G401.6 (cell line): Measurements from ENCODE around the gene MBIP.
"Not testable (repeated sequence)": the region's sequence is repeated elsewhere in the genome, so short reads cannot be mapped to it uniquely, and the experiment has no call there.

Source experiments
- FAIRE-seq: peaks from 2 replicates; lab custom pipeline; 2012; peaks lifted over from hg19 to GRCh38; lab: Jason Lieb, UNC

Gene MBIP, protein sequence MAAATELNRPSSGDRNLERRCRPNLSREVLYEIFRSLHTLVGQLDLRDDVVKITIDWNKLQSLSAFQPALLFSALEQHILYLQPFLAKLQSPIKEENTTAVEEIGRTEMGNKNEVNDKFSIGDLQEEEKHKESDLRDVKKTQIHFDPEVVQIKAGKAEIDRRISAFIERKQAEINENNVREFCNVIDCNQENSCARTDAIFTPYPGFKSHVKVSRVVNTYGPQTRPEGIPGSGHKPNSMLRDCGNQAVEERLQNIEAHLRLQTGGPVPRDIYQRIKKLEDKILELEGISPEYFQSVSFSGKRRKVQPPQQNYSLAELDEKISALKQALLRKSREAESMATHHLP

DNA sequence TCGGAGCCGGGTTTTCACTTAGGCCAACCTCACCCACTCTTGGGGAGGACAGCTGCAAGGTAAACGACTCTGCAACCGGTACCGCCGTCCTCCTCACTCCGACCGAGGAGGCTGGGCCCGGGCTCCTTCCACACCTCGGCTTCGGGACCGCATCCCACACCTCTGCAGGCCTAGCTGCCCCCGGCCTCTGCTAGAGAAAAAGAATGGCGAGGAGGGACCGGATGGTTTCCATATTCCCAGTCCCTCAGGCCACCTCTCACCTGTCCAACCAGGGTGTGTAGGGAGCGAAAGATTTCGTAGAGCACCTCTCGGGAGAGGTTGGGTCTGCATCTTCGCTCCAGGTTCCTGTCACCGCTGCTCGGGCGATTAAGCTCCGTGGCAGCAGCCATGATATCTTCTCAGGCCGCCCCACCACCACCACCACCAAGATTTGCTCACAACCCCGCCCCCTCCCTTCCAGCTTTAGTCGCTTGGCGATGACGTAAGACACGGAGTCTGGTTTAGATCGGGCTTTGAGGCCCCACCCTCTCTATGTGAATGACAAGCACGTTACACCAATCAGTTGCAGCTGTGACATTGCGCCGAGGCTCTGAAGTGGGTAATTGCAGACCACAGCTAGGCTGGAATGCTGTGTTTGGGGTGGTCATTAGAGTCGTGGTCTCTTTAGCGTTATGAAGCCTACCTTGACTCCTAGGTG is at the start of gene MBIP:
Gene MBIP (minus strand): TSS at position 438 of the 697 bp plus-strand sequence. CDS start 49 bp downstream, at position 389.
- FAIRE-seq = peak; percentile 92

GRCh38 chr14:36367985-36368774 is 47.7 kb upstream of the MBIP start:
- no peak for FAIRE-seq

- FAIRE-seq = no peak
Measured at GRCh38 chr14:36365766-36366165, 45.3 kb upstream of the MBIP start.

DNA sequence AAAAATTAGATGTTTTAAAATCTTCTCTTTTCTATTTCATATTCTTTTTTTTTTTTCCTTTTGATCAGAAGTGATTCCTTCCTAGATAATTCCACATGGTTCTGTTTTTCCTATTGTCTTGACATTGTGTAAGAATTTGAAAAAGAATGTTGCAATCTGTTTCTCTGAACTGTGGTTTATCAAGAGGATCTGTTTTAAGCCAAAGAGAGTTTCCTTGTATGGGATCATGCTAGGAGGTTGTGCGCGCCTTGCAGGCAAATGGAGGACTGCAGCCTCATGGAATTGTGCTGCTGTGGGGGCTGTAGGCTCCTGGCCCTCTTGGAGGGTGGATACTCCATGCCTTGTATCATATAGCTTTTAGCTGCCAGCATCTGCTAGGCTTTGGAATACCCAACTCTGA is 43.3 kb upstream of the MBIP start:
- FAIRE-seq = no peak

DNA sequence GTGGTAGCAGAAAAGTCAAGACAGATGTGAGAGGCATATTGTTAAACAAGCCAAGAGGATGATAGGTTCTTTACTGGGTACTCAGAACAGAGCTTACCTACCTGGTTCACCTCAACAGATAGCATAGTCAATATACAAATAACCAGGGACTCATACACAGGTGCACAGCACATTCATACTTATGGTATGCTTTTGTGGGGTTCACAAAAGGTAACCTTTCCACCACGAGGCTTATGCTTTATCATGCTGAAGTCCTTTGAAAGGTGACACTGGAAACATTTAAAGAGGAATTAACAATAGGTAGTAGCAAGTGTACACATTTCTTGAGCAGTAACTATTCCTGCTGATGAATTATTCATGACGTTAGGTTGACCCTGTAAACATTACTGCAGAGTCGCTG is 42.2 kb upstream of the MBIP start:
- FAIRE-seq = no peak

DNA sequence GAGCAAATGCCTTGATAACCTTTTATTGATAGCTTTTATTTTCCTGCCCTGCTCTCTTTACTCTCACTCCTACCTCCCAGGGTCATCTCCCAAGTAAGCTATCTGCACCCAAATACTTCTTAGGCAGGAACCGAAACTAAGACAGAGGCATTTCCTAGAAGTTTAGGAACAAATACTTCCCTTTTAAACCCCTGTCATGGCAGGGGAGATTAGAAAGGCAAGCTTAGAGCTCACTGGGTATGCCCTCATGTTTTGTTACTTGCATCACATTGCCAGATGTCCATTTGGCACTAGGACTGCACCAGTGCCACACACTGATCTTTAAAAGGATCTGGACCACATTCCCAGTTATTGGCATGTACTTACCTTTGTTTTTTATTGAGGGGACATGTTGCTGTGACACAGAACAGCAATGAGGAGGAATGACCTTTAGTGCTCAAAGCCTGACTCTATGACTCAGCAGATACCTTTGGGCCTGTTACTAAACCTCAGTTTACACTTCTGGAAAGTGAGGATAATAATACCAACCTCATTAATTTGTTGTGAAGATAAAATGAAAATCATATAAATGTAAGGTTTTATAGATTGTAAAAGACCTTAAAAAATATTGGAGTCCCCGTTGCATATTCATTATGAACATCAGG is 40.9 kb upstream of the MBIP start:
- FAIRE-seq = no peak

DNA sequence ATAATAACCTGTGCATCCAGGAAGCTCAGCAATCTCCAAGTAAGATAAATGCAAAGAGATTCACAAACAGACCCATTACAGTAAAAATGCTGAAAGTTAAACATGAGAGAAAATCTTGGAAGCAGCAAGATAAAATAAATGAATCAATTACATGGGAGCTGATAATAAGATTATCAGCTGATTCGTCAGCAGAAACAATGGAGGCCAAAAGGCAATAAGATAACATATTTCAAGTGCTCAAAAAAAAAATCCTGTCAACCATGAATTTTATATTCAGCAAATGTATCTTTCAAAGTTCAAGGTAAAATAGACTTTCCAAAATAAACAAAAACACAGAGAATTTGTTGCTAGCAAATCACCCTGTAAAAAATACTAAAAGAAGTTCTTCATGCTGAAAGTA is 36.4 kb upstream of the MBIP start:
- FAIRE-seq = no peak

- FAIRE-seq = no peak
Measured at GRCh38 chr14:36346052-36346451, 25.6 kb upstream of the MBIP start.

- no peak for FAIRE-seq
Measured at GRCh38 chr14:36344211-36344610, 23.8 kb upstream of the MBIP start.

DNA sequence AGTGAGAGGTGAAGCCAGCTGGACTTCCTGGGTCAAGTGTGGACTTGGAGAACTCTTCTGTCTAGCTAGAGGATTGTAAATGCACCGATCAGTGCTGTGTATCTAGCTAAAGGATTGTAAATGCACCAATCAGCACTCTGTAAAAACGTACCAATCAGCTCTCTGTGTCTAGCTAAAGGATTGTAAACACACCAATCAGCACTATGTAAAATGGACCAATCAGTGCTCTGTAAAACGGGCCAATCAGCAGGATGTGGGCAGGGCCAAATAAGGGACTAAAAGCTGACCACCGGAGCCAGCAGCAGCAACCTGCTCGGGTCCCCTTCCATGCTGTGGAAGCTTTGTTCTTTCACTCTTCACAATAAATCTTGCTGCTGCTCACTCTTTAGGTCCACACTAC is 21.4 kb upstream of the MBIP start:
- FAIRE-seq = not testable (repeated sequence)

DNA sequence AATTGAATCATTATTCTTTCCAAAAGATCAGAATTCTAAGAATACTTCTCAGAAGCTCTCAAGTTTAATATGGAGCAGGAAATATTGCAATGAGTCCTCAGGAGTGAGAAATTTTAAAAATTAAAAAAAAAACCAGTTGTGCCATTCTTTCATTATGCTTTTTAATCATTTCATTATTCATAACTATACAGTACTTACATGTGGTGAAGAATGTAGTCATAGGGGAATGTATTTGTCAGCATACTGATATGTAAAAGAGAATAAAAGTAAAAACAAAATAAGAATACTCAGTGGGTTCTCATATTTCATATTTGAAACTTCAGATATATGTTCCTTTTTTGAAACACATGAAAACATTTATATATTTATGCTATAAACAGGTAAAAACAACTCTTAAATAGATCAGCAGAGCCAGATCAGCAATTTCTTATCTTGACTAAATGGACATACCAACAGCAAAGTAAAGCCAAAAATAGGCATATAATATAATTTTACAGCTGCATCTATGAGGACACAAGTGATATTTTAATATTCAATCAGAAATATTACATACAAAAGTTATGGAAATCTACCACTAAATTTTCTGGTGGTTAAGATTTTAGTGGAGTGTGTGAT is 19.9 kb upstream of the MBIP start:
- FAIRE-seq = no peak

DNA sequence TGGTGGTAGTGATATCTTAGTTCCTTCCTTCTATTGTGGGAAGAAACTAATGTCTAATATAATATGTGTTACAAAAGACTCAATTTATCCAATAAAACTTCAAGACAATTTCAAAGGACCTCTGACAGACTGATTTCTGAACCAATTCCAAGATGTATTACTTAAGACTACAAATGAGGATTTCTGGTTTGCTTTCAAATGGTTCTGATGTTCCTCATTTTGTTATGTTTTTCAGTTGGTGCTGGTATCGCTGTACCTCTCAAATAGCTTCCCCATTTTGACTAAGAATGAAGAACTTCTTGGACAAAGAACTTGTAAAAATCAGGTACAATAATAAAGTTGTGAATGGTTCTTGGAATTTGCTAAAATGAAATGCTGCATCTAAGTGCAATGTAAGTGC is 19.4 kb upstream of the MBIP start:
- FAIRE-seq = no peak

DNA sequence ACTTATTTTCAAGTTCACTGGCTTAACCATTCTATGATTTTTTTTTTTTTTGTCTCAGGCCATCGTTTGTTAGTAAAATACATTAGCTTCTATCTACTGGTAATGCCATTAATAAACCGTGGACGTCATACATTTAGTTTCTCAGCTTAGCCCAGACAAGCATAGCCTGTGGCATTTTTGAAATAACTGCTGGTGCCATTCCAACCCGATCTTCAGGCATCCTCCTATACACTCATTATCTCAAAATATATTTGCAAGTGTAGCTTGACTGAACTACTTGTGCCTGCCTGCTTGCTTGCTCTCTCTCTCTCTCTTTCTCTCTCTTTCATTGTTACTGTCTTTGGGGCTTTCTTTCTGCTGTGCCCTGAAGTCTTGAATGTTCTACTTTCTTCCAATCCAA is 12.7 kb upstream of the MBIP start:
- FAIRE-seq = no peak

DNA sequence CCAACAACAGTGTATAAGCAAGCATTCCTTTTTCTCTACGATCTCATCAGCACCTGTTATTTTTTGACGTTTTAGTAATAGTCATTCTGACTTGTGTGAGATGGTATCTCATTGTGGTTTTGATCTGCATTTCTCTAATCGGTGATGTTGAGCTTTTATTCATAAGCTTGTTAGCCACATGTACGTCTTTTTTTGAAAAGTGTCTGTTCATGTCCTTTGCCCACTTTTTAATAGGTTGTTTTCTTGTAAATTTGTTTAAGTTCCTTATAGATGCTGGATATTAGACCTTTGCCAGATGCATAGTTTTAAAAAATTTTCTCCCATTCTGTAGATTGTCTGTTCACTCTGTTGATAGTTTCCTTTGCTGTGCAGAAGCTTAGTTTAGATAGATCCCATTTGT is 7.1 kb upstream of the MBIP start:
- FAIRE-seq = not testable (repeated sequence)

DNA sequence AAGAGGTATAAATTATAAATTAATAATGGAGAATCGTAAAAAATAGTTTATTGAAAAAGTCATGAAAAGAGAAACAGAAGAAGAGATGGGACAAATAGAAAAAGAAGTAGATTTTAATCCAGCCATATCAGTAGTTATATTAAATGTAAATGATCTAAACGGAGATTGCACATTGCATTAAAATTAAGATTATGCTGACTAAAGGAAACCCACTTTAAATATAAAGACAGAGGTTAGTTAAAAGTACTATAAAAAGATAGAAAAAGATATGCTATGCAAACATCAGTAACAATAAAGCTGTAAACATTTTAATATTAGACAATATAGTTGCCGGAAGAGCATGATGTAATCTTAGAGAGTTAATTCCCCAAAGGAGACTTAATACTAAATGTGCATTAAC is 5.4 kb upstream of the MBIP start:
- no peak for FAIRE-seq

DNA sequence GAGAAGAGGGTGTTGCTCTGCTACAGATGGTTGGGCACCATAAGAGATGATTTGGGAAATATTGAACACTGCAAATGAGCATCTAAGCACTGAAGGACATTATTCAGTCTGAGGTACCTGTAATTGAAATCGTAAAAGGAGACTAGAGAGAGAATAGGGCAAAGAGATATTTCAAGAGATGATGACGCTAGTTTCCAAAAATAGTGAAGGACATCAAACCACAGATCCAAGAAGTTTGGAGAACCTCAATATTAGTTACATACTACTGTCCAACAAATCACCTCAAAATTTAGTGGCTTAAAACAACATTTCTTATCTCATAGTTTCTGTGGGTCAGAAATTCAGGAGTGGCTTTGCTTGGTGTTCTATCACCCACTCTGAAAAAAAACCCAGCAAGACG is 4.5 kb upstream of the MBIP start:
- FAIRE-seq = no peak

- no peak for FAIRE-seq
Measured at GRCh38 chr14:36320897-36321381, 502 bp upstream of the MBIP start.

DNA sequence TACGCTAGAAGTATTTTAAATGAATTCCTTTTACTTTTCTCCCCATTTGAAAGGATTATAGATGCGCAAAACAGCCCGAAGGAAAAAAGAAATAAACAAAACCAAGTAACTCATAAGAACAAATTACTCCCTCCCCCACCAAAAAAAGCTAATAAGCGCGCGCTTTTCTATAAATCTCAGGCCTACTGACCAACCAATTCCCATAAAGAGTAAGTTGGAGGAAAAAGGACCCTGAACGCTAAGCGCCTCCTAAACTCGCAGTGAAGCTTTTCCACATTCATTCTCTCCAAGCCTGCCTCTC is 588 bp downstream of the MBIP start:
- FAIRE-seq = no peak

GRCh38 chr14:36317650-36318049 is 2.8 kb downstream of the MBIP start:
- FAIRE-seq = no peak

- peak; percentile 25 for FAIRE-seq
Measured at GRCh38 chr14:36316131-36316530, 4.3 kb downstream of the MBIP start.

GRCh38 chr14:36315159-36315853 is 5.1 kb downstream of the MBIP start:
- no peak for FAIRE-seq

- no peak for FAIRE-seq
Measured at GRCh38 chr14:36313898-36314297, 6.5 kb downstream of the MBIP start.
